HUES64 (cell line): Measurements from ENCODE around the gene ANKRD35. TPM values are rescaled to one million over a fixed set of nuclear protein-coding genes. Genes with fewer than 3 reads are reported as not detected.
A peak's percentile ranks its signal among the peaks of the same experiment; 100 is the strongest.
"Not testable (repeated sequence)": the region's sequence is repeated elsewhere in the genome, so short reads cannot be mapped to it uniquely, and the experiment has no call there.

ENCODE experiments used
- H3K27ac ChIP-seq: 2 replicates; pipeline ENCODE4 v1.7.0; 2013; ENCODE audit warnings: low read depth, low read length, inconsistent platforms
- H3K27me3 ChIP-seq: 2 replicates; pipeline ENCODE4 v1.6.1; 2013; ENCODE audit warnings: mild to moderate bottlenecking, low read length; ENCODE audit not compliant: insufficient read depth
- H3K36me3 ChIP-seq: 2 replicates; pipeline ENCODE4 v1.6.1; 2013; ENCODE audit warnings: mild to moderate bottlenecking, low read length; ENCODE audit not compliant: insufficient read depth
- H3K4me1 ChIP-seq: 2 replicates; pipeline ENCODE4 v1.6.1; 2013; ENCODE audit warnings: mild to moderate bottlenecking, low read length, moderate library complexity; ENCODE audit not compliant: insufficient read depth
- H3K4me3 ChIP-seq: 2 replicates; pipeline ENCODE4 v1.5.1; 2013; ENCODE audit warnings: mild to moderate bottlenecking, low read length, moderate library complexity
- H3K9ac ChIP-seq: 2 replicates; pipeline ENCODE4 v1.6.1; 2013; ENCODE audit warnings: mild to moderate bottlenecking, low read depth, low read length
- H3K9me3 ChIP-seq: 2 replicates; pipeline ENCODE4 v1.6.1; 2013; ENCODE audit warnings: low read depth, low read length; ENCODE audit not compliant: insufficient read depth
- WGBS: fragments of 150-250, 120-280 bp; methylation state at CpG from one replicate; pipeline ENCODE4 v1.1.7; 2013; ENCODE audit warnings: missing lambda C conversion rate; 5-methylcytosine and 5-hydroxymethylcytosine counted together
- polyA plus RNA-seq, 2 experiments: library from polyadenylated mRNA; stranded (reverse); fragments of 50-300 nt; gene quantifications; one replicate each; pipeline ENCODE4 v1.2.3, GENCODE V29; 2013

The ANKRD35 gene
- 1.2 TPM for polyA plus RNA-seq (2013, experiment 1 of 2)
- polyA plus RNA-seq (2013, experiment 2 of 2) = 1.5 TPM

GRCh38 chr1:145885738-145886287, at the start of gene ANKRD35:
TSS of gene ANKRD35 (minus strand) at chr1:145885866. CDS start at chr1:145885758, 108 bp downstream.
- peaks cover 29% of the 10 kb centered on the region for H3K27me3 ChIP-seq
- peak within 1 kb of the TSS; percentile 91 for H3K4me3 ChIP-seq
- H3K9me3 ChIP-seq = no peaks in the 10 kb centered on the region
- under 1% methylated on average over 36 of the region's 36 CpGs for WGBS
- no peak within 1 kb of the TSS for H3K27ac ChIP-seq
- peaks cover 3% of the 10 kb centered on the region; the same call in 1 of the 2 replicates for H3K4me1 ChIP-seq
- H3K36me3 ChIP-seq = no peaks in the 10 kb centered on the region
- H3K9ac ChIP-seq = no peak within 1 kb of the TSS

DNA sequence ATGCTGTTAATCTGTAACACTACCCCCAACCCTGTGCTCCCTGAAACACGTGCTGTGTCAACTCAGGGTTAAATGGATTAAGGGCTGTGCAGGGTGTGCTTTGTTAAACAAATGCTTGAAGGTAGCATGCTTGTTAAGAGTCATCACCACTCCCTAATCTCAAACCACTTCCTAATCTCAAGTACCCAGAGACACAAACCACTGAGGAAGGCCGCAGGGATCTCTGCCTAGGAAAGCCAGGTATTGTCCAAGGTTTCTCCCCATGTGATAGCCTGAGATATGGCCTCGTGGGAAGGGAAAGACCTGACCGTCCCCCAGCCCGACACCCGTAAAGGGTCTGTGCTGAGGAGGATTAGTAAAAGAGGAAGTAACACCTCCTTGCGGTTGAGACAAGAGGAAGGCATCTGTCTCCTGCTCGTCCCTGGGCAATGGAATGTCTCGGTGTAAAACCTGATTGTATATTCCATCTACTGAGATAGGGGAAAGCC, 46.9 kb upstream of the ANKRD35 start:
- Histone ChIP-seq H3K4me1 (peaks cover 23% of the 10 kb centered on the region), H3K27ac (peak overlapping the region; percentile 77; the same call in 1 of the 2 replicates), H3K9ac (peak overlapping the region; percentile 36; the same call in 1 of the 2 replicates)
- not testable (repeated sequence) for H3K9me3 ChIP-seq, H3K4me3 ChIP-seq, H3K27me3 ChIP-seq, H3K36me3 ChIP-seq
- WGBS = 14% methylated on average over 7 of the region's 9 CpGs

DNA sequence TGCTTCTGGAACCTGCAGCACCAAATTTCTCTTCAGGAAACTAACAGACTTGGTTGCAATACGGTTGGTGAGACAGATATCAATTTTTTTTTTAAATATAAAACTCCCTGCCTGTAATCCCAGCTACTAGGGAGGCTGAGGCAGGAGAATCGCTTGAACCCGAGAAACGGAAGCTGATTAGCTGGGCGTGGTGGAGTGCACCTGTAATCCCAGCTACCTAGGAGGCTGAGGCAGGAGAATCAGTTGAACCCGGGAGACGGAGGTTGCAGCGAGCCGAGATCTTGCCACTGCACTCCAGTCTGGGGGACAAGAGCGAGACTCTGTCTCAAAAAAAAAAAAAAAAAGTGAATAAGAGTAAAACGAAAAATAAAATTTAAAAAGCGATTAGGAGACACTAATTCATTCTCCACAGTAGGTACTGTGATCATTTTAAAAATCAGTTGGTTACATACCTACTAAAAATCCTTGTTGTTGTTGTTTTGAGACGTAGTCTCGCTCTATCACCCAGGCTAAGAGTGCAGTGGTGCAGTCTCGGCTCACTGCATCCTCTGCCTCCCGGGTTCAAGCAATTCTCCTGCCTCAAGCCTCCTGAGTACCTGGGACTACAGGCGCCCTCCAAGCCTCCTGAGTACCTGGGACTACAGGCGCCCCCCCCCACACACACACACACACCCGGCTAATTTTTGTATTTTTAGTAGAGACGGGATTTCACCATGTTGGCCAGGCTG, 42.4 kb upstream of the ANKRD35 start:
- Histone ChIP-seq H3K4me3 (peak overlapping the region; percentile 97), H3K9me3 (no peaks in the 10 kb centered on the region), H3K36me3 (peaks cover 25% of the 10 kb centered on the region), H3K27ac (peak overlapping the region; percentile 95), H3K27me3 (no peaks in the 10 kb centered on the region), H3K4me1 (peaks cover 13% of the 10 kb centered on the region), H3K9ac (peak overlapping the region; percentile 94)
- 77% methylated on average over 18 of the region's 20 CpGs for WGBS

- WGBS = under 1% methylated on average over 41 of the region's 41 CpGs
- H3K27ac ChIP-seq = peak within 1 kb of the TSS; percentile 95
Observed at GRCh38 chr1:145927063-145927886, 41.6 kb upstream of the ANKRD35 start, which contains the start of gene RBM8A. TSS of gene RBM8A (minus strand) at chr1:145927484. CDS start at chr1:145927426, 58 bp downstream.

GRCh38 chr1:145926686-145927062, 41.0 kb upstream of the ANKRD35 start:
- 10% methylated on average over 19 of the region's 19 CpGs for WGBS
- Histone ChIP-seq H3K4me1 (peaks cover 4% of the 10 kb centered on the region), H3K27me3 (no peaks in the 10 kb centered on the region), H3K4me3 (peak overlapping the region; percentile 97), H3K27ac (peak overlapping the region; percentile 77), H3K36me3 (peaks cover 34% of the 10 kb centered on the region), H3K9ac (peak overlapping the region; percentile 94), H3K9me3 (no peaks in the 10 kb centered on the region)

More at GRCh38 chr1:145927063-145927886, 41.6 kb upstream of the ANKRD35 start, which contains the start of gene RBM8A:
- Histone ChIP-seq H3K27me3 (no peaks in the 10 kb centered on the region), H3K36me3 (peaks cover 32% of the 10 kb centered on the region), H3K4me1 (peaks cover 6% of the 10 kb centered on the region), H3K9me3 (no peaks in the 10 kb centered on the region), H3K4me3 (peak within 1 kb of the TSS; percentile 97), H3K9ac (peak within 1 kb of the TSS; percentile 94)

GRCh38 chr1:145922266-145922665, 36.6 kb upstream of the ANKRD35 start:
- Histone ChIP-seq H3K27ac (no peak overlapping the region), H3K9ac (no peak overlapping the region), H3K4me1 (peaks cover 8% of the 10 kb centered on the region; the same call in 1 of the 2 replicates), H3K27me3 (no peaks in the 10 kb centered on the region), H3K9me3 (no peaks in the 10 kb centered on the region), H3K4me3 (no peak overlapping the region), H3K36me3 (peaks cover 38% of the 10 kb centered on the region)
- WGBS = 94% methylated on average over 2 of the region's 2 CpGs

- H3K36me3 ChIP-seq = peaks cover 36% of the 10 kb centered on the region
- not testable (repeated sequence) for H3K27me3 ChIP-seq, H3K27ac ChIP-seq, H3K9me3 ChIP-seq, H3K4me1 ChIP-seq, H3K9ac ChIP-seq, H3K4me3 ChIP-seq
- 69% methylated on average over 1 of the region's 4 CpGs for WGBS
Observed at GRCh38 chr1:145920297-145920696, 34.6 kb upstream of the ANKRD35 start.

DNA sequence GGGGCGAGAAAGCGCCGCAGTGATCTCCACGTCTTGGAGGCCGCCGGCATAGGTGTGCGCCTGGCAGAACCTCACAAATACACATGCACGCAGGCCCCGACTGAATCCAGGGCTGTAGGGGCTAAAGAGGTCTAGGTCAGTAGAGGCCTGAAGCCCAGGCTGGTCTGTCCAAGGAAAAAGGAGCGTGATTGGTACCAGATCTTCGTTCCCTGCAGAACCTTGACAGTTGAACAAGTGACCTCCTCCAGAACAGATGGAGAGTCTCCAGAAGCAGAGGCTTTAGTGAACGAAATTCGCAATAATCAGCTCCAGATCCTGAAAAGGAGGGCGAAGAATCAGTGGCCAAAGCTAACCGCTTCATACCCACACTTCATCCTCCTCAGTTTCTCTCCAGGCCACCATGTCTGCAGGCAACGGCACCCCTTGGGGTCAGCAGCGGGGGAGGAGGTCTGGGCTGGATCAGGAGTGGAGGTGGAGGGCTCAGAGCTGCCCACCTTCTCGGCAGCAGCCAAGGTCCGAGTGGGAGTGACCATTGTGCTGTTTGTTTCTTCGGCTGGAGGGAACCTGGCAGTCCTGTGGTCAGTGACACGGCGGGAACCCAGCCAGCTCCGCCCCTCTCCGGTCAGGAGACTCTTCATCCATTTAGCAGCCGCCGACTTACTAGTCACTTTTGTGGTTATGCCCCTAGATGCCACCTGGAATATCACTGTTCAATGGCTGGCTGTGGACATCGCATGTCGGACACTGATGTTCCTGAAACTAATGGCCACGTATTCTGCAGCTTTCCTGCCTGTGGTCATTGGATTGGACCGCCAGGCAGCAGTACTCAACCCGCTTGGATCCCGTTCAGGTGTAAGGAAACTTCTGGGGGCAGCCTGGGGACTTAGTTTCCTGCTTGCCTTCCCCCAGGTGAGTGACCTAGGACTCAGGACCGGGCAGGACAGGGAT, 33.6 kb upstream of the ANKRD35 start:
- 5% methylated on average over 33 of the region's 33 CpGs for WGBS
- no peaks in the 10 kb centered on the region for H3K27me3 ChIP-seq
- peaks cover 37% of the 10 kb centered on the region for H3K36me3 ChIP-seq
- H3K4me1 ChIP-seq = peaks cover 3% of the 10 kb centered on the region; the same call in 1 of the 2 replicates
- peak overlapping the region; percentile 72 for H3K9ac ChIP-seq
- peak overlapping the region; percentile 89 for H3K4me3 ChIP-seq
- no peaks in the 10 kb centered on the region for H3K9me3 ChIP-seq
- H3K27ac ChIP-seq = peak overlapping the region; percentile 34

- Histone ChIP-seq H3K4me3 (peak within 1 kb of the TSS; percentile 89), H3K36me3 (peaks cover 28% of the 10 kb centered on the region), H3K27ac (peak within 1 kb of the TSS; percentile 34), H3K9me3 (no peaks in the 10 kb centered on the region), H3K4me1 (peaks cover 3% of the 10 kb centered on the region; the same call in 1 of the 2 replicates), H3K27me3 (no peaks in the 10 kb centered on the region), H3K9ac (peak within 1 kb of the TSS; percentile 72)
- 2% methylated on average over 51 of the region's 51 CpGs for WGBS
Observed at GRCh38 chr1:145918144-145918991, 32.7 kb upstream of the ANKRD35 start, which contains the start of gene PEX11B. TSS of gene PEX11B (minus strand) at chr1:145918717. CDS start at chr1:145918688, 29 bp downstream.
